ENCODE data around the gene ELMO1. TPM values are rescaled to one million over a fixed set of nuclear protein-coding genes. Genes with fewer than 3 reads are reported as not detected.

ELMO1 gene
- total and polyA plus RNA-seq, 2 donors from 2014 or later: 6.0 to 35.4 TPM

DNA sequence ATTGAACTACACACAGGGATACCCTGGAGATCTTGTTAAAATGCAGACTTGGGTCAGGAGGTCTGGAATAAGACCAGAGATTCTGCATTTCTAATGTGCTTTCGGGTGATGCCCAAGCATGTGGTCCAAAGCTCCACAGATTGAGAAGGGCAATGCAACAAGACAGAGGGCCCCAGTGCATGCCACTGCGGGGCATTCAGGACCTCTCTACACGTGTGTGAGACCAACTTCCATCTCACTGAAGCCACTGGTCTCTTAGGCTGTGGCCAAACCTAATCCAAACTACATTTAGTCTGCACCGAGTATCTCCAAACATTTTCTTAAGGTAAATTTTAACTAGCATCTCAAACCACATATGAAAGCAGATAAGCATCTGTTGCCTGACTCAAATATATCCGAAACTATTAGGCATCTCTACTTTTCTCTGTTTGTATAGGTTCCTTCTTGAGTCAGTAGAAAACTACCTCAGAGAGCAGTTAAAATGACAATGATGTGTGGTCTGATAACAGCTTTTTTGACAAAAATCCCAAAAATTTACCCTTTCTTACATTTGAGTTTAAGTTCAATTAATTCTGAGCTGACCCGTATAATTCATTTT is 107.5 kb downstream of the ELMO1 start:
- no peak for FAIRE-seq
- Histone ChIP-seq H3K9me3 (ENCODE audit: control insufficient read depth in 2 of 3, insufficient read depth in 1 of 3, low read length in 3 of 3) (no peaks in the 10 kb centered on the region), H3K9ac (ENCODE audit: low read length in 3 of 3) (no peak overlapping the region), H3K4me3 (ENCODE audit: low read length in 3 of 3) (no peak overlapping the region), H3K27ac (ENCODE audit: low read depth in 2 of 2, low read length in 2 of 2) (no peak overlapping the region), H3K36me3 (ENCODE audit: control insufficient read depth in 2 of 3, insufficient read depth in 3 of 3, low read length in 3 of 3) (no peaks in the 10 kb centered on the region), H3K27me3 (ENCODE audit: control insufficient read depth, insufficient read depth, low read length) (no peaks in the 10 kb centered on the region), H3K4me1 (ENCODE audit: control insufficient read depth in 2 of 3, insufficient read depth in 2 of 3, low read depth in 1 of 3, low read length in 3 of 3) (no peaks in the 10 kb centered on the region)
- intact Hi-C loops (cut with DNase I): no loop called here
- no peak for DNase-seq
- TF ChIP-seq CTCF (IDR thresholded peaks at IDR 0.05; ENCODE audit: borderline replicate concordance, extremely low read depth, insufficient read depth): no peak

GRCh38 chr7:37338966-37339365 is 109.7 kb downstream of the ELMO1 start:
- Histone ChIP-seq H3K27ac (ENCODE audit: low read depth in 2 of 2, low read length in 2 of 2) (no peak overlapping the region), H3K4me1 (ENCODE audit: control insufficient read depth in 2 of 3, insufficient read depth in 2 of 3, low read depth in 1 of 3, low read length in 3 of 3) (no peaks in the 10 kb centered on the region), H3K27me3 (ENCODE audit: control insufficient read depth, insufficient read depth, low read length) (no peaks in the 10 kb centered on the region), H3K9me3 (ENCODE audit: control insufficient read depth in 2 of 3, insufficient read depth in 1 of 3, low read length in 3 of 3) (no peaks in the 10 kb centered on the region), H3K36me3 (ENCODE audit: control insufficient read depth in 2 of 3, insufficient read depth in 3 of 3, low read length in 3 of 3) (no peaks in the 10 kb centered on the region), H3K9ac (ENCODE audit: low read length in 3 of 3) (no peak overlapping the region), H3K4me3 (ENCODE audit: low read length in 3 of 3) (no peak overlapping the region)
- DNase-seq (no peak), FAIRE-seq (no peak)
- no peak for TF ChIP-seq CTCF (IDR thresholded peaks at IDR 0.05; ENCODE audit: borderline replicate concordance, extremely low read depth, insufficient read depth)
- intact Hi-C loops (cut with DNase I): no loop called here

- Histone ChIP-seq H3K36me3 (ENCODE audit: control insufficient read depth in 2 of 3, insufficient read depth in 3 of 3, low read length in 3 of 3) (no peaks in the 10 kb centered on the region), H3K27me3 (ENCODE audit: control insufficient read depth, insufficient read depth, low read length) (no peaks in the 10 kb centered on the region), H3K9me3 (ENCODE audit: control insufficient read depth in 2 of 3, insufficient read depth in 1 of 3, low read length in 3 of 3) (no peaks in the 10 kb centered on the region), H3K4me1 (ENCODE audit: control insufficient read depth in 2 of 3, insufficient read depth in 2 of 3, low read depth in 1 of 3, low read length in 3 of 3) (no peaks in the 10 kb centered on the region), H3K27ac (ENCODE audit: low read depth in 2 of 2, low read length in 2 of 2) (no peak overlapping the region), H3K9ac (ENCODE audit: low read length in 3 of 3) (no peak overlapping the region), H3K4me3 (ENCODE audit: low read length in 3 of 3) (no peak overlapping the region)
- no peak for DNase-seq
- FAIRE-seq: no peak
- no peak for TF ChIP-seq CTCF (IDR thresholded peaks at IDR 0.05; ENCODE audit: borderline replicate concordance, extremely low read depth, insufficient read depth)
- intact Hi-C loops (cut with DNase I): no loop called here
Observed at GRCh38 chr7:37337522-37337921, 111.1 kb downstream of the ELMO1 start.

DNA sequence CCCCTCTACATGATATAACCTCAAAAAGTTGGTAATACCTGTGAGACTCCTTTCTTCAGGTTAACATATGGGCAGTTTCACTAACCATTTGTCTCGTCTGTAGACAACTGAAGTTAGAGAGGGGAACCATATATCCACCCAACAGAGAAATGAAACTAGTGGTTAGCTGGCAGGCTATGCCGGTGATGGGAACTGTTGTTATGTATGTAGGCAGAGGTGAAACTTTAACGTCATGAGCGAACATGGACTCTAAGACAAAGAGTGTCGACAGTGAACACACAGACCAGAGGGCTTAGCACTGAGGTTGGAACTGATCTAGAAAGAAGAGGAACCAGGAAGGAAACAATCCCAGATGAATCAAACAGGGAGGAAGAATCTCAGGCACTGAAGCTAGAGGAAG is 112.4 kb downstream of the ELMO1 start:
- no peaks in the 10 kb centered on the region for H3K36me3 ChIP-seq (ENCODE audit: control insufficient read depth in 2 of 3, insufficient read depth in 3 of 3, low read length in 3 of 3)
- H3K4me1 ChIP-seq (ENCODE audit: control insufficient read depth in 2 of 3, insufficient read depth in 2 of 3, low read depth in 1 of 3, low read length in 3 of 3): no peaks in the 10 kb centered on the region
- H3K9me3 ChIP-seq (ENCODE audit: control insufficient read depth in 2 of 3, insufficient read depth in 1 of 3, low read length in 3 of 3): no peaks in the 10 kb centered on the region
- H3K27ac ChIP-seq (ENCODE audit: low read depth in 2 of 2, low read length in 2 of 2): no peak overlapping the region
- FAIRE-seq (no peak), DNase-seq (no peak)
- H3K9ac ChIP-seq (ENCODE audit: low read length in 3 of 3): no peak overlapping the region
- intact Hi-C loops (cut with DNase I): no loop called here
- H3K27me3 ChIP-seq (ENCODE audit: control insufficient read depth, insufficient read depth, low read length): no peaks in the 10 kb centered on the region
- H3K4me3 ChIP-seq (ENCODE audit: low read length in 3 of 3): no peak overlapping the region
- no peak for TF ChIP-seq CTCF (IDR thresholded peaks at IDR 0.05; ENCODE audit: borderline replicate concordance, extremely low read depth, insufficient read depth)

Measured in kidney (tissue), 14 donors.